RWPE1 (cell line): Measurements from ENCODE around the gene COLEC12.

ENCODE experiments used
- CTCF ChIA-PET: fragments of 350-600 bp; sonication (Branson Sonifier 250); formaldehyde crosslinking; extraction: SDS; loops from one replicate; lab custom pipeline; 2021; lab: Yijun Ruan, JAX
- POLR2A ChIA-PET: fragments of 400-600 bp; formaldehyde crosslinking; extraction: SDS; loops from one replicate; lab custom pipeline; 2020; ENCODE audit warnings: antibody characterized with exemption; ENCODE audit not compliant: low non-redundant PET; lab: Yijun Ruan, JAX
- DNase-seq: peaks from one replicate; pipeline ENCODE4 v3.0.0; 2012; ENCODE audit warnings: low spot score
- H3K27ac ChIP-seq: fragments of 450-650 bp; 2 replicates; pipeline ENCODE4 v1.5.1; 2017
- CTCF ChIP-seq: fragments of 450-650 bp; conservative IDR thresholded peaks from 2 replicates; pipeline ENCODE4 v1.5.1; 2017; ENCODE audit warnings: low read depth, mild to moderate bottlenecking

The COLEC12 gene

DNA sequence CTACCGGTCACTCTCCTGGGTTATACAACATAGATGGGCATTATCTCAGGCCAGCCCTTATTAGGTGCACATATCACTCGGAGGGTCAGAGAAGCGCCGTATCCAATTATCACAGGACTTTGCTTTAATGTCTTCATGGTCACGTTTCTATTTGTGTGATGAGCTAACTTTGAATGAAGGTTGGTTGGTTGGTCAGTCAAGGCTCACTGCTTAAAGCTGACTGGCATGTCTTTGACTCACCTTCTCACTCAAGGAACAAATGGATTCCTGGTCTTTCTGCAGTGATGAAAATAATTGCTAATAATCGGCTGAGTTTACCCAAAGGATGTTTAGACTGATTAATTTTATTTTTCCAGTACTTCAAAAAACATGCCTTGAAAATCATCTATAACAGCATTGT lies 39.7 kb downstream of the COLEC12 start:
- CTCF ChIA-PET: no interaction called here
- no peak overlapping the region for H3K27ac ChIP-seq
- DNase-seq: no peak
- POLR2A ChIA-PET: no interaction called here
- no peak for TF ChIP-seq CTCF

DNA sequence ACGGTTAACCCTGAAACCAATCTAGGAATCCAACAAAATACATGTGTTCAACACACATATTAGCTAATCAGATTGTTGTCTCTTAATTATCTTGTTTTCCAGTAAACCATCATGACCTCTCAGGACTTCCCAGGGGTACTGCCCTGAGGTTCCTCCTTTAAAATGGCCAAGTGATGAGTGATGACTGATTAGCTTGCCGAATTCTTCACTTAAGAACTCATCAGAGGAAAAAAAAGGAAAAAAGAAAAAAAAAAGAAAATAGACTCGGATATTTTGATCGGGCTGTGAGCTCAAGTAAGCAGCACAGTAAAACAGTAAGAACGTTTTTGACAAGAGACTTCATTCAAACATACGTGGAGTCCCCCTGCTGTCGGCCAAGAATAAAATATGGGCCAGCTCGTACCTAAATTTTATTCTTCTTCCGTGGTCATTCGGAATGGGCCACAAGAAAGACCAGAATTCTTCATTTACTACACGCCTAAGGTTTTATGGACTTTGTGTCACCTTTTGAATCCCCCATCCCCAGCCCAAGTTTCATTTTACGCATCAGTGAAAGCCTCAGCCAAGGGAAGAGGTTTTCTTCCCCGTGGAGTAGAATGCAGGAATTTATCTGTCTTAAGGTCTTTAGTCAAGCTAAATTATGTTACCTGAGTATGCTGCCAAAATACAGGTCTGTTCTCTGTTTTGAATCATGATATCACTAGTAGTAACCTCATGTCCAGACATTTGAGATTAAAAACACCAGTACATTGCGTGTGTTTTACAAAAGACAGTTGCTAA lies 40.5 kb downstream of the COLEC12 start:
- CTCF ChIA-PET: interaction anchor here (0.6 kb wide), 1 partner anchor 11 kb away, joined by 3 read pairs; no protein-coding TSS in a partner anchor
- no peak overlapping the region for H3K27ac ChIP-seq
- TF ChIP-seq CTCF: no peak

DNA sequence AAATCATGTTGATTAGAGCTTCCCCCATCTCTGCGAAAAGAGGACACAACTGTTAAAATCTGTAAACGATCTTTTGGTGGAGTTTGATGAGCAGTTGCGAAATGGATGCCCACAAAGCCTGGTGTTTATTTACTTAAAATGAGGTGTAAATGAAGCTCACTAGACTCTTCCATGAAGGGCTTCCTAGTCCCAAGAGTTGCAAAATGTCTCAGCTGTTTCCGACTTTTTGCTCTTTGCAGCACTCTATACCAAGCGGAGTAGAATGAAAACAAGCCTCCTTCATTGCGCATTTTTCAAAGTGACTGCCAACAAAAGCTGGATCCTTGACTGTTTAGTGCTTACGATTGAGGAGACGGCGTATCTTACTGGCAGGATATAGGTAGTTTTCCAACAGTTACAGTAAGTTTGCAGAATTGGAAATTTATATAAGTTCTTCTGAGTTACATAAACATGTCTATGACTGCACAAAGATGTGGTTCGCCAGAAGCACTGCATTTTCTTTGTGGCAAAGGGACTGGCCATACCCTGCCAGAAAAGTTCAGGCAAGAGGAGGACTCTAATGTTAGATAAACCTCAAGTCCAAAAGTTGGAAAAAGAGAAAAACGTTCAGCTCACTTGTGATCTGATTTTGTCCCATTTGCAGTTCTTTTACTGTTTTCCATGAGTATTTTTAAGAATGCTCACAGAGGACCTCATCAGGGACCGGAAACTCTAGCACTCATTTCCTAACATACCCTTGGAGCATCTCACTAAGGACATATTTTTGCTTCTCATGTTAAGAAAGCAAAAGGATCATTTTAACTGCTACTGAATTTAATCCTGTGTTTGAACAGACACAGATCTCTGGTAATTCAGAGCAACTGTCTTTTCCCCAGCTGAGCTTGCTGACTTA lies 42.7 kb downstream of the COLEC12 start:
- H3K27ac ChIP-seq: no peak overlapping the region
- POLR2A ChIA-PET: no interaction called here
- CTCF ChIA-PET: interaction anchor here (0.5 to 1.2 kb wide), 3 partner anchors 16 to 141 kb away, joined by 3 to 5 read pairs (median 4); no protein-coding TSS in a partner anchor
- no peak for TF ChIP-seq CTCF
- DNase-seq: no peak

More for the DNA sequence above, 40.5 kb downstream of the COLEC12 start:
- DNase-seq: no peak
- POLR2A ChIA-PET: no interaction called here

DNA sequence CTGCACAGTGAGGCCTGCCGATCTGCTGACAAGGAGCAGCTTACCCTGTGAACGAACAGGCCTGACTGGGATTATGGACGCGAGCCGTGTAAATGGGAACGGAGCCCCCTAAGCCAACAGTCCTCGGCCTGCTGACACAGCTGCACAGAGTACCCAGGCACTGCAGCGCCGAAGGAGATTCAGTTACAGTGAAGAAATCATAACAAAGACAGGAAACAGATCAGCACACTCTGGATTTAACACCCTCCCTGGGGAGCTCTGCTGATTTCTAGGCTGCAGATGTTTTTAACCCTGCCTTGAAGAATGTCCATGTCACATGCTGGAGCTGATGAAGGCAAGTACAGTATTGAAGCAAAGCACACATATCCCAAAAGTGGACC lies 43.4 kb downstream of the COLEC12 start:
- POLR2A ChIA-PET: no interaction called here
- no peak for DNase-seq
- TF ChIP-seq CTCF: no peak
- no peak overlapping the region for H3K27ac ChIP-seq
- CTCF ChIA-PET: interaction anchor here (0.6 to 1.2 kb wide), 2 partner anchors 16 to 83 kb away, joined by 3 to 4 read pairs; no protein-coding TSS in a partner anchor

- CTCF ChIA-PET: interaction anchor here (0.6 to 1.2 kb wide), 2 partner anchors 15 to 83 kb away, joined by 3 to 4 read pairs; no protein-coding TSS in a partner anchor
- no peak for TF ChIP-seq CTCF
- H3K27ac ChIP-seq: no peak overlapping the region
- no peak for DNase-seq
- POLR2A ChIA-PET: no interaction called here
Measured at GRCh38 chr18:456361-457139, 44.0 kb downstream of the COLEC12 start.
